Measurements from ENCODE around the gene PVR.
"Not testable (repeated sequence)": the region's sequence is repeated elsewhere in the genome, so short reads cannot be mapped to it uniquely, and the experiment has no call there.

Gene PVR

DNA sequence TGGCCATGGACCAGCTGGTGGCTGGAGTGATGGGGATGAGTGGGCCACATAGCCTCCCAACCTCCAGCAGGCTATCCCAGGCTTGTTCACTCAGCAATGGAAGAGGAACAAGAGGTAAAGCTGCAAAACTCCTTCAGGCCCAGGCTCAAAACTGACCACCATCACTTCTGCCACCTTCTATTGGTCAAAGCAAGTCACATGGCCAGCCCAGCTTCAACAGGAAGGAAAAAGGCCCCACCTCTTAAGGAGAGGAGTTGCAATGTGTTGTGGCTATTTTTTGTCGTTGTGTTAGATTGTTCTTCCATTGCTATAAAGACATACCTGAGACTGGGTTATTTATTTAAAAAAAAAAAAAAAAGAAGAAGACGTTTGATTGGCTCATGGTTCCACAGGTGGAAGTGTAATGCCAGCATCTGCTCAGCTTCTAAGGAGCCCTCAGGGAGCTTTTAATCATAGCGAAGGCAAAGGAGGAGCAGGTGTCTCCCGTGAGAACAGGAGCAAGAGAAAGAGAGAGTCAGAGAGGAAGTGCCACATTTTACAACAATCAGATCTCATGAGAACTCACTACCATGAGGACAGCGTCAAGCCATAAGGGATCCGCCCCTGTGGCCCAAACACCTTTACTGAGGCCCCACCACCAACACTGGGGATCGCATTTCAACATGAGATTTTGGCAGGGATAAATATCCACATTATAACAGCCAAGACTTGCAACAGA lies 24.9 kb upstream of the PVR start:
- no peak for DNase-seq

DNA sequence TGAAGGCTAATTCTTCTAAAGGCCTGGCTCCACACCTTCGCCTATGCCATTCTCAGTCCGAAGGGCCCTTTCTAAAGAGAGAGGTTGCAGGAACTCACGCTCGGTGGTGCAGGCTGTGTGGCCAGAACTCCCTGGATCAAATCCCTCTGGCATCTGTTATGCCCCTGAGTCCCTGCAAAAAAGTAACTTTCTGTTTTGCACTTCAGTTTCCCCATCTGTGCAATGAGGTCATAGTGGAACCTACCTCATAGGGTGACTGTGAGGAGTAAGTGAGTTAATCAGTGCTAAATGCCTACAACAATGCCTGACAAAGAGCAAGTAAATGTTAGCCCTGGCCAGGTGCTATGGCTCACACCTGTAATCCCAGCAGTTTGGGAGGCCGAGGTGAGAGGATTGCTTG lies 23.0 kb upstream of the PVR start:
- no peak for DNase-seq

DNA sequence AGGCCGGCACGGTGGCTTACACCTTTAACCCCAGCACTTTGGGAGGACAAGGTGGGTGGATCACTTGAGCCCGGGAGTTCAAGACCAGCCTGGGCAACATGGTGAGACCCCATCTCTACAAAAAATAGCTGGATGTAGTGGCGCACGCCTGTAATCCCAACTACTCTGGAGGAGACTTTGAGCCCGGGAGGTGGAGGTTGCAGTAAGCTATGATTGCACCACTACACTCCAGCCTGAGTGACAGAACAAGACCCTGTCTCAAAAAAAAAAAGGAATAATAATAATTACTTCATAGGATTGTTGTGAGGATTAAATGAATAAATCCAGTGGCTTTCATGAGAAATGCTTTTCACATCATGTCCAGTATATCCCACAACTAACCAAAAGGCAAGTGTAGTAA lies 22.3 kb upstream of the PVR start:
- no peak for DNase-seq

DNA sequence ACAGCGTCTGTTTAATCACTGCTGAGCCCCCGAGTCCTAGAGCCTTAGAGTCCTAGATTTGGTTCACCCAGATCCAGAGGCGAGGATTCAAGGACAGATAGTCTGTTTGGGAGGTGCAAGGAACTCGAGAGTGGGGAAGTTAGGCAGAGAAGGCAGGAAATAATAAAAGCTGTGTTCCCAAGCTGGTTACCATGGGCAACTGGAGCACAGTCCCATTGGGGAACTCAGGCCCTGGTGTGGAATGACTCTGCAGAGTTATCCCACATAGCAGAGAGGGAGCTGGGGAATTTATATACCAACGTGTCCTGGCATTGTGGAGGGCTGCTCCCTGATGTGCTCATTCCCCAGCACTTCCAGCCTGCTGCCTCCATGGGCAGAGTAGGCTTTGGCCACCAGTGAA lies 20.6 kb upstream of the PVR start:
- no peak for DNase-seq

DNA sequence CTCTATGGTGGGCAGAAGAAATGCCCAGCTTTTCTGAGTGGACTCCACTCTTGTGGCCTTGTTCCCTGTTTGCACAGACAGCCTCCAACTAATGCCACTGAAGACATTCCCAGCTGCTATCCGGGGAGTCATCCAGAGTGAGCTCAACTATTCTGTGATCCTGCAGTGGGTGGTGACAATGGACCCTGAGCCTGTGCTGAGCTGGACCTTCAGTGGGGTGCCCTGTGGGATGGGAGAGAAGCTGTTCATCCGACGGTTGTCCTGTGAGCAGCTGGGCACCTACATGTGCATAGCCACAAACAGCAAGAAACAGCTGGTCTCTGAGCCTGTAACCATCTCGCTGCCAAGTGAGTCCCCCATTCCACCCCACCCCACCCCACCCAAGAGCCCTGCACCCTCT lies 20.1 kb upstream of the PVR start:
- DNase-seq, result no peak

DNA sequence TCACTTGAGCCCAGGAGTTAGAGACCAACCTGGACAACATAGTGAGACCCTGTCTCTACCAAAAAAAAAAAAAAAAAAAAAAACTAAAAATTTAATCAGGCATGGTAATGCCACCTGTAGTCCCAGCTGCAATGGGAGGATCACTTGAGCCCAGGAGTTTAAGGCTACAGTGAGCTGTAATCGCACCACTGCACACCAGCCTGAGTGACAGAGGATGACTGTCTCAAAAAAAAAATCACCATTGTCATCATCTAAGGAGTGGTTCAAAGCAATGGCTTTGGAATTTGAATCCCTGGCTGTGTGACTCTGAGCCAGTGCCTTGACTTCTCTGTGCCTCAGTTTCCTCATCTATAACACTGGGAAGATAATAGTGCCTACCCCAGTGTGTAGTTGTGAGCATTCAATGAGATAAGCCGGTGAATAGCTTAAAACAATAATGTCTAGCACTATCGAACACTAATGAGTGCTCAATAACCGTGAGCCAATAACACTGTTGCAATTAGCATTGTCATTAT lies 18.8 kb upstream of the PVR start:
- no peak for DNase-seq

DNA sequence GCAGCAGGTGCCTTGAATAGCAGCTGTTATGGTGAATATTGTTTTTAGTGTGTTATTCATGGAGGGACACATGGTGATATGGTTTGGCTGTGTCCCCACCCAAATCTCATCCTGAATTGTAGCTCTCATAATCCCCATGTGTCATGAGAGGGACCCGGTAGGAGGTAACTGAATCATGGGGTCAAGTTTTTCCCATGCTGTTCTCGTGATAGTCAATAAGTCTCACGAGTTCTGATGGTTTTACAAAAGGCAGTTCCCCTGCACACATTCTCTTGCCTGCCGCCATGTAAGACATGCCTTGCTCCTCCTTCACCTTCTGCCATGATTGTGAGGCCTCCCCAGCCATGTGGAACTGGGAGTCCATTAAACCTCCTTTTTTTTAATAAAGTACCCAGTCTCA lies 18.1 kb upstream of the PVR start:
- DNase-seq, result not testable (repeated sequence)

DNA sequence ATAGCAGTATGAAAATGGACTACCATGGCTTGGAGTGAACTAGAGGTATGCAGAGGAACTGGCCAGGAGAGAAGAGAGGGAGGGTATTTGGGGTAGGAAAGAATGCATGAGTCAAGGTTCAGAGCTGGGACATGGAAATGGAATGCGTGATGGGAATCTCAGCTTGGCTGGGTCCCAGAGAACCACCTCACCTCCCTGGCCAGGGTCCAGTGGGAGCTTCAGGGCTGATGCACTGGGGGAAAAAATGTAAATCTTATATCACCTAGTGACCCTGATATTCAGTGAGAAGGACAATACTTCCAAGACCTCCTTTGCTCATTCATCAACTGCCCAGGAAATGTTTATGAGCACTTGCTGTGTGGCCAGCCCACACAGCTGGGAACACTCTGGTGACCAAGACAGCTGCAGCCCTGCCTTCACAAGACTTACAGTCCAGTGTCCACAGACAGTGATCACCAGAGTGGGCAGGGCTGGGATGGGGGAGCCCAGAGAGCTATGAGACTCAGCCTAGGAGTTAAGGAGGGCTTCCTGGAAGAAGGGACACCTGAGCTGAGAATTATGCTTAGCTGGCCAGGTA lies 17.6 kb upstream of the PVR start:
- DNase-seq, result no peak

DNA sequence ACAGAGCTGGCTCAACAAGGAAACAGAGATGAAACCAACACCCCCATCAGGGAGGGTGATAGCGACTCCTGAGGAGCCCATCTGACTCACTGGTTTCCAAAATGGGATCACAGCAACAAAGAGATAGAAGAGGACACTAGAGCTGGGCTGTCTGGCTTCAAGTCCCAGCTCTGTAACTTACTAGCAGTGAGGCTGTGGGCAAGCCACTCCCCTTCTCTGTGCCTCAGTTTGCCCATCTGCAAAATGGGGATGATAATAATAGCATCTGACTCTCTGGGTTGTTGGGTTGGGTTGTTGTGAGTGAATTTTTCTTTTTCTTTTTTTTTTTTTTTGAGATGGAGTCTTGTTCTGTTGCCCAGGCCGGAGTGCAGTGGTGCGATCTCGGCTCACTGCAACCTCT lies 16.1 kb upstream of the PVR start:
- no peak for DNase-seq

DNA sequence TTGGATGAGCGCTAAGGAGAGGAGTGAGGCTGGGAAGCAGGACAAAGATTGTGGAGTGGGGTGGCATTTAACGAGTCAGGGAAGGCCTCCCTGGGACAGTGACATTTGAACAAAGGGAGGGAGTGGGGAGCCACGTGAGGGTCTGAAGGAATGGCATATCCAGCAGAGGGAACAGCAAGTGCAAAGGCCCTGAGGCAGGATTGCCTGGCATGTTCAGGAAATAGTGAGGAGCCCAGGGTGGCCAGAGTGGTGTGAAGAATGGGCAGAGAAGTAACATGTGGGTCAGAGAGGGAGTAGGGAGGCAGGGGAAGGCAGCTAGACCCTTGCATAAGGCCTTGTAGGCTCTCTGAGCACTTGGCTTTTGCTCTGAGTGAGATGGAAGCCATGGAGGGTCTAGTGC lies 14.9 kb upstream of the PVR start:
- no peak for DNase-seq

DNA sequence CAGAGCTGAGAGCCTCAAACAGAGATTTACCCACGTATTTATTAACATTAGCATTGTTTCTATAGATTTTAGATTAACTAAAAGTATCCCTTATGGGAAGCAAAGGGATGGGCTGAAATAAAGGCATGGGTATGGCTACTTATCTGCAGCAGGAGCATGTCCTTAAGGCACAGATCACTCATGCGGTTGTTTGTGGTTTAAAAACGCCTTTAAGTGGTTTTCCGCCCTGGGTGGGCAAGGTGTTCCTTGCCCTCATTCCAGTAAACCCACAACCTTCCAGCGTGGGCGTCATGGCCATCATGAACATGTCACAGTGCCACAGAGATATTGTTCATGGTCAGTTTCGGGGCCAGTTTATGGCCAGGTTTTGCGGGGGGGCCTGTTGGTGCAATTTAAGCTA lies 12.1 kb upstream of the PVR start:
- DNase-seq, result not testable (repeated sequence)

DNA sequence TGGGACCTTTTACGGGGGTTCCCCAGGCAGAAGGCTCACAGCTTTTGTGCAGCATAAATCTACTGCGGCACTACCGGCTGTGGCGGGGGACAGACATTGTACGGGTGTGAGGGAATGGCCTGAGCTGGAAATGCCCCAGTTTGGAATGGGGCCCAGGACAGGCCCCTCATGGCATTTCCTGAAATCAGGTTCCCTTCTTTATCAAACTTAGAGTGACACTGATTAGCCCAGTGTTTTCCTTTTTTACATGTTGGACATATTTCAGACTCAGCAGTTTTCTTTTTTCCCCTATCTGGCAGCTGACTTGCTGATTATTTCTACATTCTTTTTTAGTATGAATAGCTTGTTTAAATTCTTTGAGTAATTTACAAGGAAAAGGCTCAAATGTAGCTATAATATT lies 9.7 kb upstream of the PVR start:
- DNase-seq, result not testable (repeated sequence)

DNA sequence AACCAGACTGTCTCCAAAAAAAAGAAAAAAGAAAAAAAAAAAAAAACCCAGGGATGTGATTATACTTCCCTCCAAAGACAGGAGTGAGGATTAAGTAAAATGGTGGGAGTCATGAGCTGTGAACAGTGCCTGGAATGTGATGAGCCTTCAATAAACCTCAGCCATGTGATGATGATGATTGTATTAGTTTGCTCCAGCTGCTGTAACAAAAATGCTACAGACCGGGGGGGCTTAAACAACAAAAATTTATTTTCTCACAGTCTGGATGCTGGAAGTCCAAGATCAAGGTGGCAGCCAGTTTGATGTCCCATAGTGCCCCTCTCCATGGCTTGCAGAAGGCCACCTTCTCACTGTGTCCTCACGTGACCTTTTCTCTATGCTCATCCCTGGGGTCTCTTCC lies 8.9 kb upstream of the PVR start:
- DNase-seq, result no peak

DNA sequence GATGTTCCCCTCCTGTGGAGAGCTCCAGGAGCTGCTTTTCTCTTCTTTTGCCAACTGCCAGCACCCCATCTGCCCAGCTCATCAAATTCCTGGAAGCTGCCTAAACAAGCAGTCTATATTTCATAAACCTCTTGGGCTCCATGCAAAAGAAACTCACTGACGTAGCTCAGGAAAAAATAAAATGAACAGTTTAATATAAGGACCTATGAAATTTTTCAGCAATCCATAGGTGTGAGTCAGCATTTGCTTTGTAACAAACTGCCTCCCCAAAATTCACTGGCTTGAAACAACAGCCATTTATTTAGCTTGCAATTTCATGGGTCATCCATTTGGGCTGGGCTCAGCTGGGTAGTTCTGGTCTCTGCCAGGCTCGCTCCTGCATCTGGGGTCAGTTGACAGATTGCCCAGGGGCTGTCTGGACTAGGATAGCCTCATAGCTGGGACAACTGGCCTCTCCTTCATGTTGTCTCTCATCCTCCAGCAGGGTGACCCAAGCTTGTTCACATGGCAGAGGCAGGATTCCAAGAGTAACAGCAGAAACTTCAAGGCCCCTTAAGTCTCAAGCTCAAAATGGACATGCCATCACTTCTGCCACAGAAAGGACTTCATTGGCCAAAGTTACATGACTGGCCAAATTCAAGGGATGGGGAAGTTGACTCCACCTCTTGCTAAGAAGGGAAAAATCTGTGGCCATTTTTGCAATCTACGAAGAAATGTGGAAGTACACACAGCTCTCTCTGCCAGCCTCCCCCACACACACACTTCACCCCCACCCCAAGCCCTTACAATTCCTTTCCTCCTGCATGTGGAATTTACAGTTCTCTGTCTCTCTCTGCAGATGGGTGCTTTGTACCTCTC lies 7.9 kb upstream of the PVR start:
- DNase-seq, result no peak

DNA sequence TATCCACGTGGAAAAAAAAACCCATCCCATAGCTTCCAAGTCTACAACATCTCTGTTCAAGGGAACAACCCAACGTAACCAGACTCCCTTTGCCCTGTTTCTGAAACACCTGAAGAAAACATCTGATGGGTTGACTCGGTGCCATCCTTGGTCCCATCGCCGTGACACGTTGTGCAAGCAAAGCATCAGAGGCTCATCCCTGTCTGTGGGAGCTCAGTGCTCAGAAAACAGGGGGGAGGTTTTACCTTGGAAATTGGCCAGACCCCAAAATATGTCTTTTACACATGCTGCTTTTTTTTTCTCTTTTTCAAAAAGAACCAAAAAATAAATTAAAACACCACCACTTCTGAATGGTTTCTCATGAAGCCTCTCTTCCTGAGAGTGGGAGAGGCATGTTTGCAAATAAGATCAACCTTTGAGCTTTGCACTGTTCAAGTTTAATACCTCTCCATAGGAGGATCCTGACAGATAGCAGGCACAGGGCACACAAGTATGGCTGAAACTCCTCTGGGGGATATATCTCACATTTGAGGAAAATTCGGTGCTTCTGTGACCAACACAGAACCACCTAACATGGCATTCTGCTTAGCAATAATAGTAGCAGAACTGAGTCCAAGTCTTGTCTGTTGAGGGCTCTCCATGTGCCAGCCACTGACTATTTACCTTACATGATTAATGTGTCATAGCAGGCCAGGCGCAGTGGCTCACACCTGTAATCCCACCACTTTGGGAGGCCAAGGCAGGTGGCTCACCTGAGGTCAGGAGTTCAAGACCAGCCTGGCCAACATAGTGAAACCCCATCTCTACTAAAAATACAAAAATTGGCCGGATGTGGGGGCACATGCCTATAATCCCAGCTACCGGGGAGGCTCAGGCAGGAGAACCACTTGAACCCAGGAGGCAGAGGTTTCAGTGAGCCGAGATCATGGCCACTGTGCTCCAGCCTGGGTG lies 7.0 kb upstream of the PVR start:
- no peak for DNase-seq

DNA sequence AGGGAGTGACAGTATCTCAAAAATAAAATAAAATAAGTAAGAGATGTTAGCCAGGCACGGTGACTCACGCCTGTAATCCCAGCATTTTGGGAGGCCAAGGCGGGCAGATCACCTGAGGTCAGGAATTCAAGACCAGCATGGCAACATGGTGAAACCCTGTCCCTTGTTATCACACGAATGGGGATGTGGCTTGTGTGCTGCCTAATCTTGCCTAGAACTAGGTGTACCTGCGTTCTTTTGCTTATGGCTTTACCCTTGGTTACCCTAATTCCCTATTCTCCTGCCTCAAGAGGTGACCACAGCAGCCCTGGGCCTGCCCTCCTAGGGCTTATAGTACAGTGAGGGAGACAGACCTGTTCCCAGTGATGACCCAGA lies 6.3 kb upstream of the PVR start:
- DNase-seq, result no peak

DNA sequence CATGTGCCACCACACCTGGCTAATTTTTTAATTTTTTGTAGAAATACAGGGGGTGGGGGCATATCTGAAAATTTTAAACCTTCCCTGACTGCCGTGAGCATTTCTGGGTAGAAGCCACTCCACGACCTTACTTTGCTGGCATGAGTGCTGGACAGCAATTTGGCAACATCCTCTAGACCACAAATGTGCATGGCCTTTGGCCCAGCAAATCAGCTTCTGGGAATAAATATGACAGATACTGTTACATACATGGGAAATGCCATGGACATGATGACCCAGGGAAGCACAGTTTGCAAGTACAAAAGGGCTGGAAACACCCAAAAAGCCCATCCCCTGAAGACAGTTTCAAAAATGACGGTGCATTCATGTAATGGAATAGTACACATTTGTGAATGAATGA lies 3.2 kb upstream of the PVR start:
- no peak for DNase-seq

DNA sequence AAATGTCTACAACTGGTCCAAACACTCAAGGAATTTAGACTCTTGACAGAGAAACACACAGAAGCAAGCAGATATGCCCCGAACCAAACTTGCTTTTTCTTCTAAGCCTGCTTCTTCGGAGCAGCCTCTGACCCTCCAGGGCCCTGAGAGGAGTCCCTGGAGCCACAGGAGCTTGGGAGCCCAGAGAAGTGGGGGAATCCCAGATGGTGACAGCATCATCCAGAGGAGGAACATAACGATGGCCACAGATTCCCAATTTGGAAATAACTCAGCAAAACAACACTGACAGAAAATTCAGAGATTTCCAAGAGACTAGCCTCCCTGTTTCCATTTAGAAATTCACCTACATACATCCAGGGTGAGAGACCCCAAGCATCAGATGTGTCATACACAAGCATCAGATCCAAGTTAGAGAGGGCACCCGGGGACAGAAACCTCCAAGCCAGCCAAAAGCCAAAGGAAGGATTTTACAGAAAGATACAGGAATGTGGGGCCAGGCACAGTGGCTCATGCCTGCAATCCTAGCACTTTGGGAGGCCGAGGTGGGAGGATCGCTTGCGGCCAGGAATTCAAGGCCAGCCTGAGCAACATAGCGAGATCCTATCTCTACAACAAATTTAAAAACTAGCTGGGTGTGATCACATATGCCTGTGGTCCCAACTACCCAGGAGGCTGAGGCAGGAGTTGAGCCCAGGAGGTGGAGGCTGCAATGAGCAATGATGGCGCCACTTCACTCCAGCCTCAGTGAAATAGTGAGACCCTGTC lies 2.0 kb upstream of the PVR start:
- DNase-seq, result no peak

DNA sequence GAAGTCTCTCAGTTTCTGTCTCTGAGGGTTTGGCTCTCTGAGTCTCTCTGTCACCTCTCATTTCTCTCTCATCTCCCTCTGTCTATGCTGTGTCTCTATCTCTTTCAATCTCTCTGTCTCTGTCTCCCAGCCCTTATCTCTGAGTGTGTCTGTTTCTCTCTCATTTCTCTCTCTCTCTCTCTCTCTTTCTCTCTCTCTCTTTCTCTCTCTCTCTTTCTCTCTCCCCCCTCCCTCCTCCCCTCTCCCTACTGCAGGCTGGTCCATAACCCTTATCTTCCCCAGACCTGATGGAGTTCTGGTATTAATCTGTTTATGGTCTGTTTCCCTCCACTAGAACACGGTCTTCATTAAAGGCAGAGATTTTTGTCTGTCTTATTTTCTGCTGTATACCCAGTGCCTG lies 1.3 kb upstream of the PVR start:
- DNase-seq, result no peak

DNA sequence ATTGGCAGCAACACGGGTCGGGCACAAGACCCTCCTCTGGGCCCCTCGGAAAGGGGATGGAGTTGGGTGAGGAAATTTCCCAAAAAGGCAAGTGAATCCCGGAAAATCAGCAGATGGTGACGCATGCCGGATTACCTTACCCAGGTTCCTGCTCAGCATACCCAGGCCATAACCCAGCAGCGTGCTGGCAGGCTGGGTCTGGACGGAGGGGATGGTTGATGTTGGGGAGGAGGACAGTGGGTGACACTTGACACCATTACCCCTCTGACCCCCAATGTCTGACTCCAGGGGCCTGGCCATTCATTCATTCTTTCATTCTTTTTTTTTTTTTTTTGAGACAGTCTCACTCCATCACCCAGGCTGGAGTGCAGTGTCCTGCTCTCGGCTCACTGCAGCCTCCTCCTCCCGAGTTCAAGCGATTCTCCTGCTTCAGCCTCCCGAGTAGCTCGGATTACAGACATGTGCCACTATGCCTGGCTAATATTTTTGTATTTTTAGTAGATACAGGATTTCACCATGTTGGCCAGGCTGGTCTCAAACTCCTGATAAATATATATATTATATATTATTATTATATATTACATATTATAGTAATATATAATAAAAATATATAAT lies 799 bp downstream of the PVR start:
- no peak for DNase-seq

DNA sequence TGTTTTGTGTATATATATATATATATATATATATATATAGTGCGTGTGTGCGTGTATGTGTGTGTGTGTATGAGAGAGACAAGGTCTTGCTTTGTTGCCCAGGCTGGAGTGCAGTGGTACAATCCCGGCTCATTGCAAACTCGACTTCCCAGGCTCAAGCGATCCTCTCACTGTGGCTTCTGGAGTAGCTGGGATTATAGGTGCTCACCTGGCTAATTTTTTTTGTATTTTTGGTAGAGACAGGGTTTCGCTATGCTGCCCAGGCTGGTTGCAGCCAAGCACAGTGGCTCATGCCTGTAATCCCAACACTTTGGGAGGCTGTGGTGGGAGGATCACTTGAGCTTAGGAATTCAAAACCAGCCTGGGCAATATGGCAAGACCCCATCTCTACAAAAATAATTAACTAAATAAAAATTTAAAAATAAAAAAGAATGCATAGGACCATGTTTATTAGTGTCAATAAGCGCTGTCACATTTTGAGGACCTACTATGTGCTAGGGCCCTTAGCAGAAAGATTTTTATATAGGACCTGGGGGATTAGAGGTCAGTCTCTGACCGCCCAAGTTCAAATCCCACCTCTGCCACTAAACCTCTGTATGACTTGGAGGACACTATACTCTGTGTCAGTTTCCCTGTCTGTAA lies 1.8 kb downstream of the PVR start:
- no peak for DNase-seq

Measured in CD4-positive, alpha-beta T cell treated with Interleukin-17A for 4 hours (primary cell).